Naive B cell (primary cell): Measurements from ENCODE around the gene TAX1BP1. TPM values are rescaled to one million over a fixed set of nuclear protein-coding genes. Genes with fewer than 3 reads are reported as not detected.

Source experiments
- ATAC-seq, 2 donors: fragments of 150-1000 bp; cut with Tn5 transposase; 2 replicates each; pipeline ENCODE4 v1.10.0; 2021; ENCODE audit warnings: low read depth in 2 of 2, mild to moderate bottlenecking in 2 of 2, moderate library complexity in 2 of 2
- DNase-seq: peaks from one replicate; pipeline ENCODE4 v3.0.0; 2022
- H3K27ac Mint-ChIP-seq, 6 donors: one replicate each; pipeline ENCODE4 v1.8.0; 2020 to 2022; ENCODE audit warnings: mild to moderate bottlenecking in 6 of 6, mixed read lengths in 6 of 6, moderate library complexity in 5 of 6, inconsistent platforms in 2 of 6
- H3K27me3 Mint-ChIP-seq, 3 donors: one replicate each; pipeline ENCODE4 v1.8.0; 2021 to 2022; ENCODE audit warnings: mixed read lengths in 3 of 3, mild to moderate bottlenecking in 1 of 3
- H3K36me3 Mint-ChIP-seq, 2 donors: one replicate each; pipeline ENCODE4 v1.8.0; 2020 to 2022; ENCODE audit warnings: mixed read lengths in 2 of 2, inconsistent platforms in 1 of 2, mild to moderate bottlenecking in 1 of 2
- H3K4me1 Mint-ChIP-seq, 3 donors: one replicate each; pipeline ENCODE4 v1.8.0; 2020 to 2022; ENCODE audit warnings: mixed read lengths in 3 of 3, inconsistent platforms in 1 of 3, mild to moderate bottlenecking in 1 of 3, moderate library complexity in 1 of 3
- H3K4me3 Mint-ChIP-seq, 8 donors: one replicate each; pipeline ENCODE4 v1.8.0; 2020 to 2022; ENCODE audit warnings: mild to moderate bottlenecking in 8 of 8, mixed read lengths in 8 of 8, moderate library complexity in 8 of 8, inconsistent platforms in 2 of 8
- H3K9me3 Mint-ChIP-seq, 7 donors: one replicate each; pipeline ENCODE4 v1.8.0; 2020 to 2022; ENCODE audit warnings: mixed read lengths in 7 of 7, mild to moderate bottlenecking in 5 of 7, inconsistent platforms in 2 of 7, moderate library complexity in 1 of 7
- polyA plus RNA-seq, 6 donors: library from polyadenylated mRNA; unstranded; fragments of 300-500 nt; fragmentation: Illumina TruSeq; gene quantifications; one replicate each; pipeline ENCODE4 v1.2.3, GENCODE V29; 2021; ENCODE audit warnings: low read depth in 6 of 6

Gene TAX1BP1
- polyA plus RNA-seq, 6 donors from 2014 or later = 89.4 to 111 (median 100) TPM

DNA sequence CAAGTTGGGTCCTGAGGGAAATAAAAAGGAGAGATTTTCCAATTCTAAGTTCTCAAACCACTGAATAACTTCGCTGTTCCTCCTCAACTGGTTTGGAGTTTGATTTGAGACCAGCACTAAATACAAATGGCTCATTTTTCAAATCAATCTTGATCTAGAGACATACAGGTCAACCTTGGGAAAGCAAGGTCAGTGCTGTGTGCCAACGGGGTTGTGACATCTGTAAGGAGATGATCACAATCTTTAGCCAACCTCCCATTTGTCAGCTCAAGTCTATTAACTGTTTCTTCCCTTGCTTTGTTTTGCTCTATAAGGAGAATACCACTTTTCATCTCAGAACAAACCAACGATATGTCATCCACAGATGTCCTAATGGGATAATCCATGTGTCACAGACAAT, 131.1 kb downstream of the TAX1BP1 start:
- Mint-ChIP-seq H3K4me3 (no peak overlapping the region), H3K36me3 (peaks cover 16 to 21% of the 10 kb centered on the region in 2 donors), H3K4me1 (peaks cover 9 to 19% (median 18%) of the 10 kb centered on the region in 3 donors)

DNA sequence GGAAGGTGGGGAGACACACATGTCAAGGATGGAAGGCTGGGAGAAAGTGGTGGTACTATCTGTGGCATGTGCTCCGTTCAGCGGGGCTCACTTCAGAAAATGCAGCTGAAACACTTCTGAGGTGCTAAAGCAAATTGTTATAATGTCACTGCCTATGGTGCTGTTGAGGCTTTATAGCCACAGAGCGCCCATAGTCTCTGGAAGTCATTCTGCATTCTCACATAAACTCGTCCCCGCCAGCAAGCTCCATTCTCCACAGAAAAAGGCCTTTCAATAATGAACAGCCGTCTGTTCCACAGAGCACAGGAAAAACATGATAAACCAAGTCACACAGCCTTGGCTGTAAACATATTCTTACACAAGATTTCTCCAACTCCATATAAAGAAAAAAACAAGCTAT, 131.9 kb downstream of the TAX1BP1 start:
- Mint-ChIP-seq H3K27me3 (no peaks in the 10 kb centered on the region), H3K27ac (peak overlapping the region in 1 of 6 donors; percentile 37), H3K4me3 (no peak overlapping the region), H3K9me3 (no peaks in the 10 kb centered on the region), H3K4me1 (peaks cover 9 to 19% (median 18%) of the 10 kb centered on the region in 3 donors), H3K36me3 (peaks cover 15 to 21% of the 10 kb centered on the region in 2 donors)
- ATAC-seq = no peak
- DNase-seq = no peak

More for the DNA sequence above, 131.1 kb downstream of the TAX1BP1 start:
- DNase-seq (no peak), ATAC-seq (no peak)
- Mint-ChIP-seq H3K27me3 (no peaks in the 10 kb centered on the region), H3K27ac (peak overlapping the region in 2 of 6 donors; percentile 9 to 87), H3K9me3 (no peaks in the 10 kb centered on the region)

DNA sequence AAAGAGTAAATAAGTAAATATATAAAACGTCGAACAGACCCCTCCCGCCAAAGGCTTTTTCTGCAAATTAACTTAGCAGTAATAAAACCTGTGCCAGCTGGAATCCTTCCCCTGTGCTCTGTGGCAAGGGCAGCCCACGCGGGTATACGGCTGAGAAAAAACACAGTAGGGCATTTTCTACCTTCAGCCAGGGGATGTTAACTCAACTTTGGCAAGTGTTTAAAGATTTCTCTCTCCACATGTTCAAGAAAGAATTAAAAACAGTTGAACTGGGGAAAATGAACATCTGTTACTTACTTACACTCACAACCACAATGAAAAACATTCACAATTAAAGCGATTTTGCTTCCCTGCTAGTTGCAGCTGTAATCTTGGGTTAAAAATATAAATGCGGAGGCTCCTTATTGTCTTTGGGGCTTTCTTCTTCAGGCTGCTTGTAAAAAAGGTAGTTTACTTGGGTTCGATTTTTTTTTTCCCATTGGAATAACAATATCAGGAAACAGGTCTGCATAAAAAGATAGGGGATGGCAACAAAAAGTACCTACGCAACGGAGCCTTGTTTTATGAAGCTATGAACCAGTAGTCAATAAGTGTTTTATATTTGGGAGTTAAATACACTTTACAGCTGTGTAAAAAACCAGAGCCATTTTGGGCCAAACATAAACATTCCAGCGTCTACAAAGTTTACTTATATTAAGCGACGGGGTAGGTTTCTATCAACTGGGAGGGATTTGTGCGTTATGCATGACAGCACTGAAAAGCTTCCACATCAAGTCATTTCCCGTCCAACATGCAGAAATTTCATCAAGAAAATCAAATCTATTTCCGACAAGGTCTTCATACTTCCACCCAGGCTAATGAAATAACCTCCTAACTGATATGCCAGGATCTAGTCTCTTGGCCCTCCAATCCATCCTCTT, 132.7 kb downstream of the TAX1BP1 start:
- DNase-seq = no peak
- Mint-ChIP-seq H3K4me1 (peaks cover 10 to 21% (median 19%) of the 10 kb centered on the region in 3 donors), H3K36me3 (peaks cover 11 to 21% of the 10 kb centered on the region in 2 donors), H3K27me3 (no peaks in the 10 kb centered on the region), H3K27ac (peak overlapping the region in 3 of 6 donors; percentile 15 to 87 (median 42)), H3K4me3 (no peak overlapping the region), H3K9me3 (no peaks in the 10 kb centered on the region)
- no peak for ATAC-seq

DNA sequence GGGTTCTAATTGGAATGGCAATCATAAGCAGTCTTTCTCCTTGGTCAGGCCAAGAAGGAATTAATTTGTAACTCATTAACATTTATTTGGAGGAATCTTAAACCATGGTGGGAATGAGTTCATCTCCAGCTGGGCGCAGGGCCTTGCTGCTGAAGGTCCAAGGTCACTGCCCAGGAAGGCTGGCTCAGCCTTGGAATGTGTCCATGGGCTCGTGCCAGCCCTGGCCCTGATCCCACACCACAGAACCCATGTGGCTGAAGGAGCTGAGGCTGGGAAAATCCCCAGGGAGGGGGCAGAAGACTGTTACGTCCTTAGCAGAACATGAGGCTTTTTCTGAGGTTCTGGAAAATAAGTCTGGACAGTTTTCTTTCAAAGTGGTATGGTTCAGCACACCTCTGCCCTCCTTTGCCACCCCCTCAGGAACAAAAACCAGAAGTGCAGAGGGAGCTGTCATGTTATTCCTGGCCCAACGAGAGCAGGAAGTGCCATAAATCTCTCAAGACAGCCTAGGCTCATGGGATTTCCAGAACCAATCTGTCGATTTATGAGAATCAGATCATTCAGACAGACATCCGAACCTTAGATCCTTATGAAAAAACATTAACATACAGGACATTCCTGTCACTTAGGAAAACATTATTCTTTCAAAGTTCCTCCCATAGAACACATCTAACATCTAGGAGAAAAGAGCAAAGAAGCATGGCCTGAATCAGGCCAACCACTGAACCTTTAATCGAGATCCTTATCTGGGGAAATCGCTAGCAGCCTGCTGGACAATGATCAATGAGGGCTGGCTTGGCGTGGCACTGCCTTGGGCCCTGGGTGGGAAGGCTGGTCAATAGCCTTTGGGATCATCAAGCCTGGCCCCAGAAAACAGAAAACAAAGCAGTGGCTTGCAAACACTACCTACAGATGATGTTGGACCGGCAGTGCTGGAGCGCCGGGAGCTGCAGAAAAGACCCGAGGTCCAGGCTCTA, 134.3 kb downstream of the TAX1BP1 start:
- Mint-ChIP-seq H3K4me3 (no peak overlapping the region), H3K9me3 (no peaks in the 10 kb centered on the region), H3K27me3 (no peaks in the 10 kb centered on the region), H3K4me1 (peaks cover 14 to 24% (median 16%) of the 10 kb centered on the region in 3 donors), H3K27ac (peak overlapping the region in 4 of 6 donors; percentile 7 to 87 (median 54)), H3K36me3 (peaks cover 10 to 18% of the 10 kb centered on the region in 2 donors)
- DNase-seq (no peak), ATAC-seq (no peak)

DNA sequence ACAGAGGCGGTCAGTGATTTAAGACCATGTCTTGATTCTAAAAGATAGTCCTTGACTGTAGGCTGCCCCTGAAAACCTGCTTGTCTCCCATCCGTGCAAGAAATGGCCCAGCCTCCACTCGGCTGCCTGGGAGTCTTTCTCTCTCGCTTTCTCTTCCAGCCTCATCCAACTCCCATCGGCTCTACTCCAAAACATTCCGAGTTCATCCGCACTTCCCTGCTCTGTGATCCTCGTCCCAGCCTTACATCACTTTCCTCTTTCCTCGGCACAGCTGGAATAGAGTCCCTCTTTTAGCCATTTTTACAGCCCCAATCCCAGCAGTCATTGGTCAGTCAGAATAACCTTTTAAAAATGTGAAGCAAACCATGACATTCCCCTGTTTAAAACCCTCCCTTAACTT, 135.1 kb downstream of the TAX1BP1 start:
- ATAC-seq = no peak
- Mint-ChIP-seq H3K27me3 (no peaks in the 10 kb centered on the region), H3K4me1 (peaks cover 11 to 24% (median 16%) of the 10 kb centered on the region in 3 donors), H3K4me3 (no peak overlapping the region), H3K27ac (peak overlapping the region in 4 of 6 donors; percentile 6 to 73 (median 46)), H3K9me3 (no peaks in the 10 kb centered on the region), H3K36me3 (peaks cover 10 to 18% of the 10 kb centered on the region in 2 donors)
- no peak for DNase-seq

DNA sequence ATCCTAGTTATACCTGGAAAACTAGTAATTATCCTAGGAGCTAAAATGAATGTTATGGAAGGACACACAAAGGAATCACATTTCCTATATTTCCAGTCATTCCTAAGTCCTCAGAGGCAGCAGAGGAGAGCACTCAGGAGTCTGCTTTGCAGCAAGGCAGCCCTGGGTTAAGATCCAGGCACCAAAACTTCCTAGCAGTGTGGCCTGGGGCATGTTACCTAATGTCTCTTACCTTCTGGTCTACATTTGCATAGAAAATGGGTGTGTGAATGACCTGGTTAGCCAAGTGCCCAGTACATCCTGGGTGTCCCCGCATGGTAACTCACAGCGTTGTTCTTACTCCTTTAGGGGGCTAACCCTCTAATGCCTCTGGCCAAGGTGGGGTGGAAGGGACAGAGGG, 135.9 kb downstream of the TAX1BP1 start:
- Mint-ChIP-seq H3K4me3 (no peak overlapping the region), H3K27ac (peak overlapping the region in 1 of 6 donors; percentile 59), H3K36me3 (peaks cover 10 to 18% of the 10 kb centered on the region in 2 donors), H3K9me3 (no peaks in the 10 kb centered on the region), H3K4me1 (peaks cover 11 to 24% (median 16%) of the 10 kb centered on the region in 3 donors), H3K27me3 (no peaks in the 10 kb centered on the region)
- DNase-seq (no peak), ATAC-seq (no peak)

- Mint-ChIP-seq H3K4me1 (peaks cover 11 to 24% (median 16%) of the 10 kb centered on the region in 3 donors), H3K9me3 (no peaks in the 10 kb centered on the region), H3K36me3 (peaks cover 10 to 16% of the 10 kb centered on the region in 2 donors), H3K4me3 (no peak overlapping the region), H3K27me3 (no peaks in the 10 kb centered on the region), H3K27ac (peak overlapping the region in 2 of 6 donors; percentile 54 to 74)
- no peak for ATAC-seq
- DNase-seq = no peak
These were observed 136.8 kb downstream of the TAX1BP1 start for GRCh38 chr7:27876756-27877155.

Other genes with a start within 250 kb of the TAX1BP1 start
- gene HIBADH, start 77.3 kb upstream of the TAX1BP1 start, polyA plus RNA-seq = 10 to 100 TPM; 23.0 to 36.1 (median 25.9) TPM